Lower lobe of right lung (tissue), 2 donors: ENCODE measurements around the gene UAP1L1. TPM values are rescaled to one million over a fixed set of nuclear protein-coding genes. Genes with fewer than 3 reads are reported as not detected.

Experiments used
- ATAC-seq, 2 donors: fragments of 200-7000 bp; cut with Tn5 transposase; one replicate each; pipeline ENCODE4 v1.9.1; 2020 to 2022; ENCODE audit warnings: mild to moderate bottlenecking in 2 of 2, moderate library complexity in 2 of 2
- DNase-seq: peaks from one replicate; pipeline ENCODE4 v3.0.0-alpha.2; 2020
- H3K27ac ChIP-seq: fragments of 200-600 bp; one replicate; pipeline ENCODE4 v1.8.0; 2022
- H3K27me3 ChIP-seq: fragments of 200-600 bp; one replicate; pipeline ENCODE4 v1.8.0; 2022; ENCODE audit warnings: low read depth
- H3K36me3 ChIP-seq: fragments of 200-600 bp; one replicate; pipeline ENCODE4 v1.8.0; 2022; ENCODE audit warnings: mild to moderate bottlenecking
- H3K4me1 ChIP-seq: fragments of 200-600 bp; one replicate; pipeline ENCODE4 v1.8.0; 2022
- H3K4me3 ChIP-seq: fragments of 200-600 bp; one replicate; pipeline ENCODE4 v1.8.0; 2022; ENCODE audit warnings: mild to moderate bottlenecking
- H3K9me3 ChIP-seq: fragments of 200-600 bp; one replicate; pipeline ENCODE4 v1.8.0; 2022
- CTCF ChIP-seq: fragments of 200-600 bp; IDR thresholded peaks from one replicate; pipeline ENCODE4 v1.8.0; 2022; ENCODE audit warnings: antibody characterized with exemption, mild to moderate bottlenecking
- intact Hi-C: fragments of 100-400 bp; cut with DNase I; formaldehyde crosslinking; loops from one replicate; pipeline ENCODE4 v1.11.0; 2022
- total RNA-seq: library from RNA; stranded (reverse); fragmentation: NEBNext Ultra II Directional; extraction: Animal tissue kit (Norgen Biotek cat#: 25700); gene quantifications from one replicate; pipeline ENCODE4 v1.2.1, GENCODE V29; 2021
- donor health status: DM: no; HTN: yes; CAD: no; lungs with severe emphysema.

Gene UAP1L1
- total RNA-seq, 1 donor from 2014 or later = 29.7 TPM

- H3K27ac ChIP-seq = peak overlapping the region; percentile 41
- TF ChIP-seq CTCF = no peak
- peaks cover 15% of the 10 kb centered on the region for H3K4me1 ChIP-seq
- peak; percentile 71 for DNase-seq
- no peaks in the 10 kb centered on the region for H3K9me3 ChIP-seq
- intact Hi-C loops = no loop called here
- ATAC-seq = peak; percentile 6 to 10
- no peaks in the 10 kb centered on the region for H3K27me3 ChIP-seq
- H3K36me3 ChIP-seq = peaks cover 46% of the 10 kb centered on the region
- H3K4me3 ChIP-seq = peak overlapping the region; percentile 76
Observed at GRCh38 chr9:137077758-137078693, 709 bp downstream of the UAP1L1 start.

GRCh38 chr9:137078701-137079400 is 1.5 kb downstream of the UAP1L1 start:
- peaks cover 15% of the 10 kb centered on the region for H3K4me1 ChIP-seq
- peaks cover 54% of the 10 kb centered on the region for H3K36me3 ChIP-seq
- intact Hi-C loops = no loop called here
- no peak overlapping the region for H3K27ac ChIP-seq
- TF ChIP-seq CTCF = no peak
- DNase-seq (peak; percentile 49), ATAC-seq (no peak)
- no peaks in the 10 kb centered on the region for H3K9me3 ChIP-seq
- H3K4me3 ChIP-seq = peak overlapping the region; percentile 76
- H3K27me3 ChIP-seq = no peaks in the 10 kb centered on the region

GRCh38 chr9:137079401-137079787 is 2.1 kb downstream of the UAP1L1 start:
- no peak overlapping the region for H3K4me3 ChIP-seq
- no peak for TF ChIP-seq CTCF
- ATAC-seq (no peak), DNase-seq (no peak)
- intact Hi-C loops = no loop called here
- H3K9me3 ChIP-seq = no peaks in the 10 kb centered on the region
- peaks cover 15% of the 10 kb centered on the region for H3K4me1 ChIP-seq
- no peaks in the 10 kb centered on the region for H3K27me3 ChIP-seq
- H3K27ac ChIP-seq = no peak overlapping the region
- peaks cover 54% of the 10 kb centered on the region for H3K36me3 ChIP-seq

GRCh38 chr9:137080260-137081122 is 3.2 kb downstream of the UAP1L1 start:
- no peaks in the 10 kb centered on the region for H3K27me3 ChIP-seq
- DNase-seq (no peak), ATAC-seq (no peak)
- H3K27ac ChIP-seq = no peak overlapping the region
- intact Hi-C loops = no loop called here
- peaks cover 21% of the 10 kb centered on the region for H3K4me1 ChIP-seq
- H3K4me3 ChIP-seq = no peak overlapping the region
- no peaks in the 10 kb centered on the region for H3K9me3 ChIP-seq
- peaks cover 54% of the 10 kb centered on the region for H3K36me3 ChIP-seq
- TF ChIP-seq CTCF = no peak
